SK-N-SH (cell line): ENCODE measurements around the gene IQCE. TPM values are rescaled to one million over a fixed set of nuclear protein-coding genes. Genes with fewer than 3 reads are reported as not detected.

Experiments used
- CTCF ChIA-PET: fragments of 300-600, 350-600 bp; formaldehyde crosslinking; extraction: SDS; loops from one replicate; lab custom pipeline; 2021; lab: Yijun Ruan, JAX
- POLR2A ChIA-PET: fragments of 350-600 bp; sonication (Branson Sonifier 250); formaldehyde crosslinking; extraction: SDS; loops from one replicate; lab custom pipeline; 2020; ENCODE audit warnings: antibody characterized with exemption, inconsistent platforms; lab: Yijun Ruan, JAX
- DNase-seq: peaks from one replicate; pipeline ENCODE4 v3.0.0; 2012
- H2AFZ ChIP-seq: fragments of 200-600 bp; sonication (generic); 2 replicates; pipeline ENCODE4 v1.8.1; 2016; ENCODE audit warnings: antibody characterized with exemption, mild to moderate bottlenecking, low read depth
- H3F3A ChIP-seq: fragments of 200-600 bp; sonication (generic); replicated peaks from 2 replicates; pipeline ENCODE3; 2016; ENCODE audit warnings: antibody characterized with exemption, mild to moderate bottlenecking; ENCODE audit not compliant: insufficient read depth
- H3K27ac ChIP-seq, 2 experiments: fragments of 200-500 bp in 1 of 2; fragments of 200-600 bp in 1 of 2; sonication (Bioruptor generic) in 1 of 2; sonication (generic), shearing (Covaris generic) in 1 of 2; 2 replicates each; pipeline versions ENCODE4 v1.5.1 to v1.6.1; 2014 to 2016; ENCODE audit warnings: low read depth in 2 of 2, inconsistent platforms in 1 of 2, low read length in 1 of 2, mild to moderate bottlenecking in 1 of 2, mixed read lengths in 1 of 2
- H3K27me3 ChIP-seq: fragments of 200-600 bp; sonication (generic), shearing (Covaris generic); 2 replicates; pipeline ENCODE4 v1.6.1; 2016; ENCODE audit warnings: mixed run types; ENCODE audit not compliant: insufficient read depth
- H3K36me3 ChIP-seq, 2 experiments: fragments of 200-500 bp in 1 of 2; fragments of 200-600 bp in 1 of 2; sonication (Bioruptor generic) in 1 of 2; sonication (generic) in 1 of 2; replicated peaks in 1 of 2; 2 replicates each; pipeline versions ENCODE3 to v1.5.1; 2014 to 2016; ENCODE audit warnings: low read length in 1 of 2, mild to moderate bottlenecking in 1 of 2; ENCODE audit not compliant: insufficient read depth in 2 of 2, control insufficient read depth in 1 of 2
- H3K4me1 ChIP-seq, 2 experiments: fragments of 200-500 bp in 1 of 2; fragments of 200-600 bp in 1 of 2; sonication (Bioruptor generic) in 1 of 2; sonication (generic), shearing (Covaris generic) in 1 of 2; 2 replicates each; pipeline versions ENCODE4 v1.5.1 to v1.6.1; 2014 to 2016; ENCODE audit warnings: low read depth in 1 of 2, low read length in 1 of 2, mixed run types in 1 of 2; ENCODE audit not compliant: insufficient read depth in 2 of 2, control insufficient read depth in 1 of 2
- H3K4me2 ChIP-seq: fragments of 200-600 bp; sonication (generic), shearing (Covaris generic); 2 replicates; pipeline ENCODE4 v1.6.1; 2017; ENCODE audit warnings: mixed run types
- H3K4me3 ChIP-seq, 2 experiments: fragments of 200-500 bp in 1 of 2; fragments of 200-600 bp in 1 of 2; sonication (Bioruptor generic) in 1 of 2; sonication (generic), shearing (Covaris generic) in 1 of 2; 2 replicates each; pipeline versions ENCODE4 v1.5.1 to v1.8.1; 2014 to 2016; ENCODE audit warnings: low read depth in 2 of 2, inconsistent platforms in 1 of 2, low read length in 1 of 2, mild to moderate bottlenecking in 1 of 2, mixed read lengths in 1 of 2, moderate library complexity in 1 of 2
- H3K79me2 ChIP-seq: fragments of 200-600 bp; sonication (generic); 2 replicates; pipeline ENCODE4 v1.8.1; 2017; ENCODE audit warnings: mild to moderate bottlenecking; ENCODE audit not compliant: insufficient read depth
- H3K9ac ChIP-seq: fragments of 200-600 bp; sonication (generic); 2 replicates; pipeline ENCODE4 v1.6.1; 2017; ENCODE audit warnings: mixed run types
- H3K9me2 ChIP-seq: fragments of 200-600 bp; sonication (generic); 2 replicates; pipeline ENCODE4 v1.6.1; 2017; ENCODE audit warnings: mixed run types
- H3K9me3 ChIP-seq: fragments of 200-600 bp; sonication (generic); 2 replicates; pipeline ENCODE4 v1.6.1; 2017; ENCODE audit warnings: mixed run types, mild to moderate bottlenecking, moderate library complexity
- H4K20me1 ChIP-seq: fragments of 200-600 bp; sonication (generic); 2 replicates; pipeline ENCODE4 v1.6.1; 2017; ENCODE audit warnings: mild to moderate bottlenecking, mixed run types; ENCODE audit not compliant: insufficient read depth
- CHD2 ChIP-seq: fragments of 150-350 bp; IDR thresholded peaks from 2 replicates; pipeline ENCODE4 v1.6.1; 2018; ENCODE audit warnings: low read length; ENCODE audit not compliant: partially characterized antibody
- ELF1 ChIP-seq: IDR thresholded peaks from 2 replicates; pipeline ENCODE4 v1.4.0; 2012
- FOSL2 ChIP-seq: IDR thresholded peaks from 2 replicates; pipeline ENCODE4 v1.4.0; 2012; ENCODE audit warnings: low read depth, mild to moderate bottlenecking, moderate library complexity, borderline replicate concordance
- MXI1 ChIP-seq: IDR thresholded peaks from 2 replicates; pipeline ENCODE4 v1.6.1; 2012; ENCODE audit warnings: mild to moderate bottlenecking, low read depth, low read length, improper control_type of control experiment
- NRF1 ChIP-seq: IDR thresholded peaks from 2 replicates; pipeline ENCODE4 v1.6.1; 2012; ENCODE audit warnings: low read depth, mild to moderate bottlenecking, low read length
- RAD21 ChIP-seq: IDR thresholded peaks from 2 replicates; pipeline ENCODE4 v1.6.1; 2012; ENCODE audit warnings: mild to moderate bottlenecking, low read length
- RCOR1 ChIP-seq: fragments of 150-350 bp; IDR thresholded peaks from 2 replicates; pipeline ENCODE4 v1.6.1; 2017; ENCODE audit warnings: antibody characterized with exemption, low read length
- REST ChIP-seq: IDR thresholded peaks from 2 replicates; pipeline ENCODE4 v1.6.1; 2012; ENCODE audit warnings: mild to moderate bottlenecking, low read depth, low read length, moderate library complexity
- SIN3A ChIP-seq: IDR thresholded peaks from 2 replicates; pipeline ENCODE4 v1.6.1; 2012; ENCODE audit warnings: low read depth, mild to moderate bottlenecking, low read length, moderate library complexity, borderline replicate concordance
- SMC3 ChIP-seq: IDR thresholded peaks from 2 replicates; pipeline ENCODE4 v1.6.1; 2012; ENCODE audit warnings: low read depth, low read length, improper control_type of control experiment
- TAF1 ChIP-seq: IDR thresholded peaks from 2 replicates; pipeline ENCODE4 v1.6.1; 2012; ENCODE audit warnings: low read depth, mild to moderate bottlenecking, low read length, moderate library complexity, borderline replicate concordance
- TEAD4 ChIP-seq: IDR thresholded peaks from 2 replicates; pipeline ENCODE4 v1.4.0; 2012; ENCODE audit warnings: mild to moderate bottlenecking, borderline replicate concordance; ENCODE audit not compliant: insufficient read depth
- USF1 ChIP-seq: IDR thresholded peaks from 2 replicates; pipeline ENCODE4 v1.4.0; 2012; ENCODE audit warnings: low read depth, borderline replicate concordance
- YY1 ChIP-seq: IDR thresholded peaks from 2 replicates; pipeline ENCODE4 v1.4.0; 2012; ENCODE audit warnings: low read depth, mild to moderate bottlenecking
- WGBS: methylation state at CpG from one replicate; pipeline ENCODE4 v1.1.6; 2017; ENCODE audit warnings: low lambda C conversion rate; 5-methylcytosine and 5-hydroxymethylcytosine counted together
- polyA plus RNA-seq, 3 experiments: library from polyadenylated mRNA; depleted of rRNA; stranded (reverse); fragments of >200 nt; gene quantifications; 2 replicates each; pipeline ENCODE4 v1.2.3, GENCODE V29; 2012

Gene IQCE
- polyA plus RNA-seq, 1 of the 3 experiments (the other 2 are of a cell fraction), result 14.4 TPM

- CTCF ChIA-PET, result interaction anchor here (1.2 kb wide), 1 partner anchor 143 kb away, joined by 3 read pairs; no protein-coding TSS in a partner anchor
- 91% methylated on average over 19 of the region's 27 CpGs for WGBS
Observed at GRCh38 chr7:2595258-2595860, 36.6 kb downstream of the IQCE start.

More at GRCh38 chr7:2595258-2595860, 36.6 kb downstream of the IQCE start:
- H3K27me3 ChIP-seq, result no peaks in the 10 kb centered on the region
- no peaks in the 10 kb centered on the region for H3K9me3 ChIP-seq
- no peaks in the 10 kb centered on the region for H4K20me1 ChIP-seq
- H3K9ac ChIP-seq, result no peak overlapping the region
- H2AFZ ChIP-seq, result no peak overlapping the region
- no peak overlapping the region for H3K27ac ChIP-seq
- TF ChIP-seq TAF1 (no peak), YY1 (no peak), CHD2 (no peak), MXI1 (no peak), USF1 (no peak), RCOR1 (no peak), NRF1 (no peak), ELF1 (no peak), SMC3 (no peak), FOSL2 (no peak), REST (no peak), SIN3A (no peak), RAD21 (no peak), TEAD4 (no peak)
- DNase-seq, result no peak
- H3K4me3 ChIP-seq, result no peak overlapping the region
- H3F3A ChIP-seq, result no peaks in the 10 kb centered on the region
- no peaks in the 10 kb centered on the region; a peak in 1 of 4 replicates for H3K4me1 ChIP-seq
- no peaks in the 10 kb centered on the region for H3K79me2 ChIP-seq
- POLR2A ChIA-PET, result no interaction called here
- H3K36me3 ChIP-seq, result peaks cover 10 to 67% of the 10 kb centered on the region in 2 experiments
- no peak overlapping the region for H3K4me2 ChIP-seq
- H3K9me2 ChIP-seq, result no peaks in the 10 kb centered on the region
